Activated naive CD4-positive, alpha-beta T cell treated with anti-CD3 and anti-CD28 coated beads for 36 hours (primary cell): Measurements from ENCODE around the gene ELAVL1. TPM values are rescaled to one million over a fixed set of nuclear protein-coding genes. Genes with fewer than 3 reads are reported as not detected.
A peak's percentile ranks its signal among the peaks of the same experiment; 100 is the strongest.

Source experiments
- CTCF ChIA-PET: fragments of 350-600 bp; sonication (Branson Sonifier 250); formaldehyde crosslinking; loops from one replicate; lab custom pipeline; 2021; ENCODE audit warnings: antibody characterized with exemption; lab: Charles Lee
- DNase-seq: peaks from one replicate; pipeline ENCODE4 v3.0.0-alpha.2; 2020
- H3K27ac Mint-ChIP-seq: one replicate; pipeline ENCODE4 v1.8.0; 2021; ENCODE audit warnings: mild to moderate bottlenecking, mixed read lengths
- H3K27me3 Mint-ChIP-seq: one replicate; pipeline ENCODE4 v1.8.0; 2021; ENCODE audit warnings: low read depth, mixed read lengths
- H3K36me3 Mint-ChIP-seq: one replicate; pipeline ENCODE4 v1.8.0; 2021; ENCODE audit warnings: low read depth, mixed read lengths
- H3K4me1 Mint-ChIP-seq: one replicate; pipeline ENCODE4 v1.8.0; 2021; ENCODE audit warnings: low read depth, mixed read lengths
- H3K4me3 Mint-ChIP-seq: one replicate; pipeline ENCODE4 v1.8.0; 2021; ENCODE audit warnings: mild to moderate bottlenecking, moderate library complexity, mixed read lengths
- H3K9me3 Mint-ChIP-seq: one replicate; pipeline ENCODE4 v1.8.0; 2021; ENCODE audit warnings: mixed read lengths
- intact Hi-C: fragments of 100-400 bp; cut with micrococcal nuclease; formaldehyde crosslinking; loops from one replicate; pipeline ENCODE4 v1.15.1; 2023
- total RNA-seq, 2 experiments: library from RNA; stranded (reverse); gene quantifications; one replicate each; pipeline ENCODE4 v1.2.3, GENCODE V29; 2021

ELAVL1 gene
- total RNA-seq: 100 to 1,000 TPM; 135 to 140 TPM

DNA sequence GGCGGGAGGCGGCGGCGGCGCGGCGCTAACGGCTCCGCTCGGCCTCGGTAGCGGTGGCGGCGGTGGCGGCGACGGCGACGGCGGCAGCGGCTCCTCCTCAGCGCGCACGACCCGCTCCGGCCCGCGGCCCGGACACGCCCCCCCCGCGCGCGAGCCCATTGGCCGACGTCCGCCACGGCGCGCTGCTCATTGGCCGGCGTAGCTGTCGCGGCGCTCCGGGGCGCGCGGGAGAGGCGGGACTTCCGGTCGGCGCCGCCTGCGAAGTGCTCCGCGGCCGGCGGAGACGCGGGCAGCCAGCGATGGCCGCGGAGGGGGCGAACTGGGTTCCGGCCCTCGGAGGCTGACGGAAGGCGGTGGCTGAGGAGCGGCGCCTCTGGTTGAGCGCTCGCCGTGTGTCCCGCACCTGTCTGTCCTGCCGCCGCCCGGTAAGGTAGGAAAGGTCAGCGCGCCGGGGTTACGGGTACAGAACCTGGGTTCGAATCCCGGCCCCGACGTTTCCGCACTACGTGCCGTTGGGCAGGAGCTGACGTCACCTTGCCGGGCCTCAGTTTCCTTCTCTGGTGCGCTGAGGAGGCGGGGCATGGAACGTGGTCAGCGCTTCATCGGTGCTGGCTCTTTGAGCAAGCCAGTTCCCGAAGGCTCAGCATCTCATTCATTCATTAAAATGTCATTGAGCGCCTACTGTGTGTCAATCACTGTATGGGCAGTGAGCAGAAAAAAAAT lies at the start of gene ELAVL1:
ELAVL1 (minus strand) TSS at position 108 of the 723 bp plus-strand sequence. CDS start 13,826 bp downstream, outside the sequence.
- H3K9me3 Mint-ChIP-seq: no peaks in the 10 kb centered on the region
- H3K27me3 Mint-ChIP-seq: no peaks in the 10 kb centered on the region
- intact Hi-C loops: loop anchor here (1.0 to 10.0 kb wide), 3 partner anchors 141 to 439 kb away; partner anchors contain the start of genes HNRNPM, NDUFA7 and RPS28
- peak within 1 kb of the TSS; percentile 94 for H3K4me3 Mint-ChIP-seq
- CTCF ChIA-PET: interaction anchor here (0.6 to 1.8 kb wide), 3 partner anchors 62 to 261 kb away, joined by 3 to 5 read pairs (median 5); partner anchors contain the start of gene TIMM44
- H3K36me3 Mint-ChIP-seq: peaks cover 10% of the 10 kb centered on the region
- H3K27ac Mint-ChIP-seq: peak within 1 kb of the TSS; percentile 78
- DNase-seq: peak; percentile 89
- H3K4me1 Mint-ChIP-seq: peaks cover 35% of the 10 kb centered on the region

DNA sequence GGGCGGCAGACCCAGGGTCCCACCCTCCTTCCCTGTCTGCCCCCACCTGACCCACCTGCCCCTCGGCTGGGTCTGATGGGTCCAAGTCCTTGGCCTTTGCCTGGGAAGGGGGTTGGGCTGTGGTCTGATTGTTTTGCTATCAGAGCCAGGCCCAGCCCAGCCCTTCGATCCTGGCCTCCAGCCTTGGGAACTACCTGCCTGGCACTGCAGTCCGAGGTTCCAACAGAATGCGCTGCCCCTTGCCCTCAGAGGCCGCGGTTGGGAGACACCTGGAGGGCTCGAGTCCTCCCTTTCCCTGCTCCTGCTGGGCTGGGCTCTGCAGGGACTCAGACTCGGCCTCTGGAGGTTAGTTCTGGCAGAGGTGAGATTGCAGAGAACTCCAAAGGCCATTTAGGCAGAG lies 48.7 kb upstream of the ELAVL1 start:
- intact Hi-C loops: loop anchor here (5.0 kb wide), 1 partner anchor 112 kb away; the partner anchor contains the start of gene TIMM44
- DNase-seq: no peak
- no peaks in the 10 kb centered on the region for H3K27me3 Mint-ChIP-seq
- no peak overlapping the region for H3K4me3 Mint-ChIP-seq
- H3K27ac Mint-ChIP-seq: no peak overlapping the region
- no peaks in the 10 kb centered on the region for H3K9me3 Mint-ChIP-seq
- CTCF ChIA-PET: interaction anchor here (0.7 kb wide), 1 partner anchor 441 kb away, joined by 3 read pairs; no protein-coding TSS in a partner anchor
- peaks cover 12% of the 10 kb centered on the region for H3K4me1 Mint-ChIP-seq
- H3K36me3 Mint-ChIP-seq: no peaks in the 10 kb centered on the region

DNA sequence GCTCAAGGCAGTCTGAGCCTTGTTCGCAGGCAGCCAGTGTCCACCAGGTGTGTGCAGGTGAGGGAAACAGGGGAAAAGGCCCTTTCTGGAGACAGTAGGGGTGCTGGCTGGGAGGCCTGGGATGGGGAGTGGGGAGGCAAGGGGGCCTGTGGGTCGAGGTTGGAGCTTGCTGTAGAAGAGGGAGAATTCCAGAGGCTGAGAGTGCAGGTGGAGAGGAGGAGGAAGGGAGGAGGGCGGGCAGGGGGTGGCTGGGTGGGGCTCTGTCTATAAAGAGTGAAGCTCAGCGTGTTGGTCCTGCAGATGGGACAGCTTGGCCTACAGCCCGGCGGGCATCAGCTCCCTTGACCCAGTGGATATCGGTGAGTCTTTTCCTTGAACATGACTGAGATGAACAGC lies 47.0 kb upstream of the ELAVL1 start, which contains the start of gene CCL25:
CCL25 (plus strand) TSS at position 297 of the 396 bp plus-strand sequence. CDS start 290 bp downstream, outside the sequence.
- CTCF ChIA-PET: interaction anchor here (0.6 kb wide), 1 partner anchor 385 kb away, joined by 3 read pairs; no protein-coding TSS in a partner anchor
- no peak within 1 kb of the TSS for H3K4me3 Mint-ChIP-seq

DNA sequence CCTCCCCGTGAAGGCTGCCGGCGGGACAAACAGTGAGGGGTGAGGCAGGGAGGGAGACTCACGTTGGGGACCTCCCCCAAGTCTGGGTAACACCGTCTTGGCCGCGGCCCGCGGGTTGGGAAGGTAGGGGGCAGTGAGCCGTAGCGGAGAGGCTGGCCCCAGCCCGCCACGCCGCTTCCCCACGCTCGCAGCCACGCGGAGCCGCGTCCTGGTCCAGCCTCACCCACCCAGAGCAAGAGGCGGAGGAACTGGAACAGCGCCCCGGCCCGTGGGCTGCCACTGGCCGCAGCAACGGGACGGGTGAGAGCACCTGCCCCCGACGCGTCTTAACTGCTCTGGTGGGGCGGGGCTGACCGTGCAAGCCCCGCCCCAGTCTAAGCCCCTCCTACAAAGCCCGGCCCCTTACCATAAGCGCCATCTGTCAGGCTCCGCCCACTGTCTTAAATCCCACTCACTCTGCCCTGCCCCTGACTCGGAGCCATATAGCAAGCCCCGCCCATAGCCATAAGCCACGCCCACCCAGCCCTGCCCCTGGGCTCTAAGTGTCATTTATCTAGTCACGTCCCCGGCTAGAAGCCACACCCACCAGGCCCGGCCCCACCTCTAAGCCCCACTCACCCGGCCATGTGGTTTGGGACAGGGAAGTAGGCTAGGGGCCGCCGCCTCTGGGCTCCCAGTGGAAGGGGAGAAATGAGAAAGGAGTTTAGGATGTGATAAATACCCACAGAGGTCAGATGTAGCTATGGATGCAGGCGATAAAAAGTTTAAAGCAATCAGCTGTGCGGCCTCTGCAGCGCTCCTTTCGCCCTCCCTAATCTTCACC lies 45.0 kb upstream of the ELAVL1 start:
- Mint-ChIP-seq H3K4me3 (peak overlapping the region; percentile 47), H3K27me3 (no peaks in the 10 kb centered on the region), H3K9me3 (no peaks in the 10 kb centered on the region), H3K4me1 (peaks cover 15% of the 10 kb centered on the region), H3K36me3 (no peaks in the 10 kb centered on the region), H3K27ac (no peak overlapping the region)
- CTCF ChIA-PET: no interaction called here
- intact Hi-C loops: loop anchor here (1.0 to 5.0 kb wide), 2 partner anchors 108 to 221 kb away; partner anchors contain the start of gene TIMM44
- DNase-seq: peak; percentile 95

More for the DNA sequence above, 47.0 kb upstream of the ELAVL1 start, which contains the start of gene CCL25:
- no peak within 1 kb of the TSS for H3K27ac Mint-ChIP-seq
- H3K36me3 Mint-ChIP-seq: no peaks in the 10 kb centered on the region
- no peaks in the 10 kb centered on the region for H3K9me3 Mint-ChIP-seq
- no peak for DNase-seq
- H3K27me3 Mint-ChIP-seq: no peaks in the 10 kb centered on the region
- intact Hi-C loops: loop anchor here (5.0 kb wide), 1 partner anchor 110 kb away; the partner anchor contains the start of gene TIMM44
- H3K4me1 Mint-ChIP-seq: peaks cover 12% of the 10 kb centered on the region

DNA sequence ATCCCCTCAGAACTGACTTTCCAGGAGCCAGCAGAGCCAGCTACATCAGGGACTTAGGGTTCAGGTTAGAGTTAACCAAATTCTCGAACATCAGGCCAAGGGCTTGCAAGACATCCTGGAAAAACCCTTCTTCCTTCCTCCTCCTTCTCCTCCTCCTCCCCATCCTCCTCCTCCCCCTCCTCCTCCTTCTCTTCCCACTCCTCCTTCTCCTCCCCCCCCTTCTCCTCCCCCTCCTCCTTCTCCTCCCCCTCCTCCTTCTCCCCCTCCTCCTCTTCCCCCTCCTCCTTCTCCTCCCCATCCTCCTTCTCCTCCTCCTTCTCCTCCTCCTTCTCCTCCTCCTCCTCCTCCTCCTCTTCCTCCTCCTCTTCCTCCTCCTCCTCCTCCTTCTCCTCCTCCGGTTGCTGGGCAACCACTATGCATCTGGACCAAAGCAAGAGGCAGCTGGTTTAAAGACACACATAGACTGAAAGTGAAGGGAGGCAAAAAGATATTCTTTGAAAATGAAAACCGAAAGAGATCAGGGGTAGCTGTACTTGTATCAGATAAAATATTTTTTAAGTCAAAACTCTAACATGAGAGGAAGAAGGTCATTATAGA lies 41.2 kb upstream of the ELAVL1 start:
- no peak for DNase-seq
- Mint-ChIP-seq H3K27ac (no peak overlapping the region), H3K4me3 (no peak overlapping the region), H3K4me1 (peaks cover 7% of the 10 kb centered on the region), H3K36me3 (no peaks in the 10 kb centered on the region), H3K27me3 (no peaks in the 10 kb centered on the region), H3K9me3 (no peaks in the 10 kb centered on the region)
- intact Hi-C loops: no loop called here
- CTCF ChIA-PET: interaction anchor here (0.6 to 1.3 kb wide), 2 partner anchors 14 to 398 kb away, joined by 3 read pairs; no protein-coding TSS in a partner anchor

DNA sequence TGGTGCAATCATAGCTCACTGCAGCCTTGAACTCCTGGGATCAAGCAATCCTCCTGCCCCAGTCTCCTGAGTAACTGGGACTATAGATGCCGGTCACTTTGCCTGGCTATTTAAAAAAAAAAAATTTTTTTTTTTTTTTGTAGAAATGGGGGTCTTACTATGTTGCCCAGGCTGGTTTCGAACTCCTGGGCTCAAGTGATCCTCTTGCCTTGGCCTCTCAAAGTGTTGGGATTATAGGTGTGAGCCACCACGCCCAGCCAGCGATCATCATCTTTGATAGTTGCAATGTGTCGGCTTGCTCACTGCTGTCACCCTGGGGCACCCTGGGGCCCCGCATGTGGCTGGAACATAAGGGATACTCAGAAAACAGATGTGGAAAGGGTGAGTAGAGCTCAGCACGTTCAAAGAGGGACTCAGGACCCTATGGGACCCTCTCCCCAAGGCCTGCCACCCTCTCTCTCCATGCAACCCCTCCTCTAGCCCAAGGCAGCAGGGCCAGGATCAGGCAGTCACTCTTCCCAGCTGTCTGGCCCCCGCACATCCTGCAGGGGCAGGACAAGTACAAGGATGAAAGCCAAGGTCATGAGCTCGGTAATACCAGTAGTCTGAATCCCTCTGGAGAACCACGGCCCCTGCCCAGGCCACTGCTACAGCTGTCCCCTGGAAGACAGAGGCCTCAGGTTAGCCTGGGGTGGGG lies 40.6 kb upstream of the ELAVL1 start:
- Mint-ChIP-seq H3K27ac (no peak overlapping the region), H3K27me3 (no peaks in the 10 kb centered on the region), H3K4me1 (peaks cover 7% of the 10 kb centered on the region), H3K4me3 (no peak overlapping the region), H3K9me3 (no peaks in the 10 kb centered on the region), H3K36me3 (no peaks in the 10 kb centered on the region)
- CTCF ChIA-PET: interaction anchor here (0.7 to 1.3 kb wide), 2 partner anchors 15 to 73 kb away, joined by 3 read pairs; no protein-coding TSS in a partner anchor
- no peak for DNase-seq
- intact Hi-C loops: no loop called here

DNA sequence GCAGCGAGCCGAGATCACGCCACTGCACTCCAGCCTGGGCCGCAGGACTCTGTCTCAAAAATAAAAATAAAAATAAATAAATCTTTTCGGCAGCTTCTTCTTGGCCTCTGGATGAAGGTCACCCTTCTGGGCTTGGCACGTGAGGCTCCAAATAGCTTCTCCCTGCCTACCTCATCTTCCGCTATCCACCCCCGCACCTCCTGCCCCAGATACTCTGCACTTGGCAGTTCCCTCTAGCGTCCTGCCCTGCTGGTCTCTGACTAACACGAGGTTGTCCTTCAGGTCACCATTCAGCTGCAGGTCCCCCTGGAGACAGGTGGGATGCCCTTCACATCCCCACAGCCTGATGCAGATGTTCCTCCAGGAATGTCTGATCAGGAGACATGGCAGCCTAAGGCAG lies 38.6 kb upstream of the ELAVL1 start:
- no peaks in the 10 kb centered on the region for H3K36me3 Mint-ChIP-seq
- no peak overlapping the region for H3K4me3 Mint-ChIP-seq
- intact Hi-C loops: no loop called here
- no peak overlapping the region for H3K27ac Mint-ChIP-seq
- H3K27me3 Mint-ChIP-seq: no peaks in the 10 kb centered on the region
- H3K4me1 Mint-ChIP-seq: peaks cover 2% of the 10 kb centered on the region
- DNase-seq: no peak
- no peaks in the 10 kb centered on the region for H3K9me3 Mint-ChIP-seq
- CTCF ChIA-PET: no interaction called here

DNA sequence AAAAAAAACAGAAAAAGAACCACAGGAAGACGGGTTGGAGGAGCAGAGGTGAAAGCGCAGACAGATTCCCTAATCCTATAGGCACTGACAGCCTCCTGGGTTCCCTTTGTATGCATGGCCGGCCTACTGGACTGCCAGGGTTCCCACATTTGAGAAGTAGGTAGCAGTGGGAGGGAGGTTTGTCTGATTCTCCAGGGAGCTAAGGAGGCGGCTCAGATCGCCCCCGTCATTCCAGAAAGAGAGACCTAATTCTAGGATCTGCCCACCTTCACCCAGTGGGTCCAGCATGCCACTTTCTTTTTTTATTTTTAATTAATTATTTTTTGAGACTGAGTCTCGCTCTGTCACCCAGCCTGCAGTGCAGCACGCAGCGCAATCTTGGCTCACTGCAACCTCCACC lies 37.5 kb upstream of the ELAVL1 start:
- intact Hi-C loops: no loop called here
- Mint-ChIP-seq H3K9me3 (no peaks in the 10 kb centered on the region), H3K27ac (no peak overlapping the region), H3K36me3 (no peaks in the 10 kb centered on the region), H3K4me1 (peaks cover 2% of the 10 kb centered on the region), H3K27me3 (no peaks in the 10 kb centered on the region), H3K4me3 (no peak overlapping the region)
- CTCF ChIA-PET: no interaction called here
- no peak for DNase-seq

DNA sequence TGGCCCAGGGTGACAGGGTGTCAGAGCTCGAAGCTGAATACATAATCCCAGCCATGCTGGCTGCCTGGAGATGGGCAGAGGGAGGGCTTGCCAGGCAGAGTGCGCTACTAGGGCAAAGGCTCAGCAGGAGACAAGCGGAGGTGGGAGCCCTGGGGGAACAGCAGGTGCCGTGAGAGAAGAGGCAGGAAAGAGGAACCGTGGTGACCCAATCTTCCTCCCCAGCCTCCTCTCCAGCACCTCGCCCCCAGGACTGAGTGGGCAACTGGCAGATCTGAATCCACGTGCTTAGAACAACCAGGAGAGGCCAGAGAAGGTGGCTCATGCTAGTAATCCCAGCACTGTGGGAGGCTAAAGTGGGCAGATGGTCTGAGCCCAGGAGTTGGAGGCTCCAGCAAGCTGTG lies 36.1 kb upstream of the ELAVL1 start:
- Mint-ChIP-seq H3K27ac (no peak overlapping the region), H3K4me1 (no peaks in the 10 kb centered on the region), H3K27me3 (peaks cover 2% of the 10 kb centered on the region), H3K36me3 (no peaks in the 10 kb centered on the region), H3K4me3 (no peak overlapping the region), H3K9me3 (no peaks in the 10 kb centered on the region)
- intact Hi-C loops: no loop called here
- no peak for DNase-seq
- CTCF ChIA-PET: no interaction called here

DNA sequence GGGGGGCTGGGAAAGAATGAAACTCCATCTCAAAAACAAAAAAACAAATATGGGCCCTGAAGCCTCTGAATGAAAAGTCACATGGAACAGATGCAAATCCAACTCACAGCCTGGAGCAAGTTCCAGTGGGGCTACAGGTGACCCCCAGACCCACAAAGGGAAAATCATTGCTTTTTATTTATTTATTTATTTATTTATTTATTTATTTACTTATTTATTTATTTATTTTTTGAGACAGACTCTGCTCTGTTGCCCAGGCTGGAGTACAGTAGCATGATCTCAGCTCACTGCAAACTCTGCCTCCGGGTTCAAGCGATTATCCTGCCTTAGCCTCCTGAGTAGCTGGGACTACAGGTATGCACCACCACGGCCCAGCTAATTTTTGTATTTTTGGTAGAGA lies 33.8 kb upstream of the ELAVL1 start:
- Mint-ChIP-seq H3K27me3 (peaks cover 2% of the 10 kb centered on the region), H3K4me1 (no peaks in the 10 kb centered on the region), H3K4me3 (no peak overlapping the region), H3K27ac (no peak overlapping the region), H3K36me3 (no peaks in the 10 kb centered on the region), H3K9me3 (no peaks in the 10 kb centered on the region)
- DNase-seq: no peak
- intact Hi-C loops: no loop called here
- CTCF ChIA-PET: no interaction called here

DNA sequence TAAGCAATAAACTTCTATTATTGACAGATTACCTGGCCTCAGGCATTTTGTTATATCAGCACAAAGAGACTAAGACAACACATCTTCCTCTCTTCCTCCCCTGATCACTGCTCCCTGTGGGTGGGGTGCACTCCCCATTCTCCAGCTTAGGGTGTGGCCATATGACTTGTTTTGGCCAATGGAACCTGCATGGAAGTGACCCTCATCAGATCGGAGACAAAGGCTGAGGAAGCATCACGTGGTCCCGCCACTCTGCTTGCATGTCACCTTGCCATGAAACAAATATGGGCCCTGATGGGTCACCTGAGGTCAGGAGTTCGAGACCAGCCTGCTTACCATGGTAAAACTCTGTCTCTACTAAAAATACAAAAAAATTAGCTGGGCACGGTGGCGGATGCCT lies 33.4 kb upstream of the ELAVL1 start:
- no peak overlapping the region for H3K4me3 Mint-ChIP-seq
- H3K4me1 Mint-ChIP-seq: no peaks in the 10 kb centered on the region
- CTCF ChIA-PET: no interaction called here
- peaks cover 2% of the 10 kb centered on the region for H3K27me3 Mint-ChIP-seq
- no peak for DNase-seq
- no peaks in the 10 kb centered on the region for H3K36me3 Mint-ChIP-seq
- H3K9me3 Mint-ChIP-seq: no peaks in the 10 kb centered on the region
- intact Hi-C loops: no loop called here
- no peak overlapping the region for H3K27ac Mint-ChIP-seq
